AML-193 (cell line): ENCODE data around the gene PTGER4.
"Not testable (repeated sequence)": the region's sequence is repeated elsewhere in the genome, so short reads cannot be mapped to it uniquely, and the experiment has no call there.

ENCODE experiments used
- DNase-seq, 2 experiments: peaks; one replicate each; lab custom pipeline; 2025; lab: John Stamatoyannopoulos, UW

PTGER4 gene

DNA sequence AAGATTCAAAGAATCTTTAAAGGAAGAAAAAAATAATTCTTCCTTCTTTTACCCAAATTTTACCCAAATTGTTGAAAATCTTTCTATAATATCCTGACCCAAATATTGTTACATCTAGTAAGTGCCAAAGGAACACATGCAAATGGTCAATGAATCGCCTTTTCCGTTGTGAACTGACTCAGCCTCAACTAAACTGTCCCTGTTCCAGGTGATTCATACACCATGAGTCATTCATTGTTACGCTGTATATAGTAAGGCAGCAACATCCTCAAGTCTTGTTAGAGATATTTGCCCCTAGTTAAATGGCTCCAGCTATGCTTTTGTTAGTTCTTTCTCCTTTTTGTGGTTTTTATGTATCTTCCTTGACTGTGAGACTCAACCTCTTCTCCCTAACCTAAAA lies 9.7 kb downstream of the PTGER4 start:
- peak; percentile 61 to 73 for DNase-seq

DNA sequence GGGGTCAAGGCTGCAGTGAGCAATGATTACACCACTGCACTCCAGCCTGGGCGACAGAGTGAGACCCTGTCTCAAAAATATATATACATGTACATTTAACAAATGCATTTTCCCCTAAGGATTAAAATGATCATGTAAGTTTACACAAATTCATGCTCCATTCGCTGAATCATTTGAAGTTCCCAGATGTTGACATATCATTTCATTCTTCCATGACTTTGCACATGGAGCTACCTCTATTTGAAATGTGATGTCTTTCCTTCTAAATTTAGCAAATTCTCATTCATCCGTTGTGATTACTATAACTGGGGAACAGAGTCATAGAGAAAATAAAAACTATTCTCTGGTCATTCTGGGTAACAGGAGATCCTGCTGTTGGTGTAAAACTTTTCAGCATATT lies 10.6 kb downstream of the PTGER4 start:
- DNase-seq, result no peak

DNA sequence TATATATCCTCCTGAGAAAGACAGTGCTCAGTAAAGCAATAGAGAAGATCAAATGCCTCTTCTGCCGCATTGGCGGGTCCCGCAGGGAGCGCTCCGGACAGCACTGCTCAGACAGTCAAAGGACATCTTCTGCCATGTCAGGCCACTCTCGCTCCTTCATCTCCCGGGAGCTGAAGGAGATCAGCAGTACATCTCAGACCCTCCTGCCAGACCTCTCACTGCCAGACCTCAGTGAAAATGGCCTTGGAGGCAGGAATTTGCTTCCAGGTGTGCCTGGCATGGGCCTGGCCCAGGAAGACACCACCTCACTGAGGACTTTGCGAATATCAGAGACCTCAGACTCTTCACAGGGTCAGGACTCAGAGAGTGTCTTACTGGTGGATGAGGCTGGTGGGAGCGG lies 12.2 kb downstream of the PTGER4 start:
- no peak for DNase-seq

DNA sequence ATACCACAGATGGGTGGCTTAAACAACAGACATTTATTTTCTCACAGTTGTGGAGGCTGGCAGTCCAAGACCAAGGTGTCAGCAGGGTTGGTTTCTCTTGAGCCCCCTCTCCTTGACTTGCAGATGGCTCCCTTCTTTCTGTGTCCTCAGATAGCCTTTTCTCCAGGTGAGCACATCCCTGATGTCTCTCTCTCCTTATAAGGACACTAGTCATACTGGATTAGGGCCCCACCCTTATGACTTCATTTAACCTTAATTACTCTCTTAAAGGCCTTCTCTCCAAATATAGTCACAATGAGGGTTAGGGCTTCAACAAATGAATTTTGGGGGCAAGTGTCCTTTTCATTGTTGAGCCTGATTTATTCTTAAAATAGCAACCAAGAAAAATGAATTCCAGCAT lies 14.7 kb downstream of the PTGER4 start:
- DNase-seq, result no peak

DNA sequence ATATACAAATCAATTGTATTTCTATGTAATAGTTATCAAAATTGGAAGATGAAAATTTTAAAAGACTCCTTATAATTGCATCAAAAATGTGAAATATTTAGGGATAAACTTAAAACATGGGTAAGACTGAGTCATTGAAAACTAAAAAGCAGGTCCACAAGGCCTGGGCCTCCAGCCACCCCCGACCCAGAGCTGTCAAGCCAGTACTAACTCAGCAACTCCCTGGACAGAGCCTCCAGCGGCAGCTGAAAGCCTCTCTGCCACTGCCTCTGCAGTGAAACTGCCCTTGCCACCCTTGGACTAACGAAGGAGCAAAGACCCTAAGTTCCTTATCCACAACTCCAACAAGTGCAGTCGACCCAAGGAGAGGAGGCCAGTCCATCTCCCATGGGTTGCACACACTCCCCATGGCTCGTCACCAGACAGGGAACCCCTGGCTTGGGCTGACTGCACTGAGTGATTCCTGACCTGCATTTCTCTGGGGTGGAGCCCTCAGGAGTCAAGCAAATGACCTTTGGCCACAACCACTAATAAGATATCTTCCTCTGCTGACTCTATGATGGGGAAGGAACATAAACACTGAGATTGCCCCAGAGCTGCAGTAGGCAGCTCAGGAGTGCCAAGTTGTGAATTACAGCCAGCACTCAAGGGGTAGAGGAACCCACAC lies 20.5 kb downstream of the PTGER4 start:
- no peak for DNase-seq

DNA sequence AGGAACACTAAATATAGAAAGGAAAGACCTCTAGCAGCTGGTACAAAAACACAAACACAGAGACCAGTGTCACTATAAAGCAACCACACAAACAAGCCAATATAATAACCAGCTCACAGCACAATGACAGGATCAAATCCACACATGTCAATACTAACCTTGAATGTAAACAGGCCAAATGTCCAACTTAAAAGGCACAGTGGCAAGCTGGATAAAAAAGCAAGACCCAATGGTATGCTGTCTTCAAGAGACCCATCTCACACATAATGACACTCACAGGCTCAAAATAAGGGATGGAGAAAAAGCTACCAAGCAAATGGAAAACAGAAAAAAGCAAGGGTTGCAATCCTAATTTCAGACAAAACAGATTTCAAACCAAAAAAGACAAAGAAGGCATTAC lies 22.3 kb downstream of the PTGER4 start:
- DNase-seq, result not testable (repeated sequence)

DNA sequence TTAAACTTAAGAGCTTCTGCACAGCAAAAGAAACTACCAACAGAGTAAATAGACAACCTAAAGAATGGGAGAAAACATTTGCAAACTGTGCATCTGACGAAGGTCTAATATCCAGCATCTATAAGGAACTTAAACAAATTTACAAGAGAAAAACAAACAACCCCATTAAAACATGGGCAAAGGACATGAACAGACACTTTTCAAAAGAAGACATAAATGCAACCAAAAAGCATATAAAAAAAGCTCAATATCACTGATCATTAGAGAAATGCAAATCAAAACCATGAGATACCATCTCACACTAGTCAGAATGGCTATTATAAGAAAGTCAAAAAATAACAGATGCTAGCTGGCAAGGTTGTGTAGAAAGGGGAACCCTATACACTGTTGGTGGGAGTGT lies 25.8 kb downstream of the PTGER4 start:
- not testable (repeated sequence) for DNase-seq

DNA sequence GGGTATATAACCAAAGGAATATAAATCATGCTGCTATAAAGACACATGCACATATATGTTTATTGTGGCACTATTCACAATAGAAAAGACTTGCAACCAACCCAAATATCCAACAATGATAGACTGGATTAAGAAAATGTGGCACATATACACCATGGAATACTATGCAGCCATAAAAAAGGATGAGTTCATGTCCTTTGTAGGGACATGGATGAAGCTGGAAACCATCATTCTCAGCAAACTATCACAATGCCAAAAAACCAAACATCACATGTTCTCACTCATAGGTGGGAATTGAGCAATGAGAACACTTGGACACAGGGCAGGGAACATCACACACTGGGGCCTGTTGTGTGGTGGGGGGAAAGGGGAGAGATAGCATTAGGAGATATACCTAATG lies 30.9 kb downstream of the PTGER4 start:
- DNase-seq, result not testable (repeated sequence)

DNA sequence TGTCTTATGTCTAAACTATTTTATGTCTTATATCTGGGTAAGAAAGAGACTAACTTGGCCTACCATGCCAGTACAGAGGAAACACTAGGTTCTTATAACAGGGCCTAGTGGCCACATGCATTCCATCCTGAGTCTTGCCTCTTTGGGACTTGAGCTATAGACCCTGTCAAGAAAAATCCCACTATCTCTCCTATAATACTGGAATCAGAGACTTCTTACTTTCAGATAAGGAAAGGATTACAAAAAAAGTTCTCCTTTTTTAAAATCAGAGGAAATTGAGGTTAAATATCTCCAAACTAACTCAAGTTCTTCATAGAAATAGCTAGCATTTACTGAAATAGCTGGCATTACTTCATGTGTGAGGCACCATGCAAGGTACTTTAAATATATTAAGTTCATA lies 34.3 kb downstream of the PTGER4 start:
- no peak for DNase-seq

DNA sequence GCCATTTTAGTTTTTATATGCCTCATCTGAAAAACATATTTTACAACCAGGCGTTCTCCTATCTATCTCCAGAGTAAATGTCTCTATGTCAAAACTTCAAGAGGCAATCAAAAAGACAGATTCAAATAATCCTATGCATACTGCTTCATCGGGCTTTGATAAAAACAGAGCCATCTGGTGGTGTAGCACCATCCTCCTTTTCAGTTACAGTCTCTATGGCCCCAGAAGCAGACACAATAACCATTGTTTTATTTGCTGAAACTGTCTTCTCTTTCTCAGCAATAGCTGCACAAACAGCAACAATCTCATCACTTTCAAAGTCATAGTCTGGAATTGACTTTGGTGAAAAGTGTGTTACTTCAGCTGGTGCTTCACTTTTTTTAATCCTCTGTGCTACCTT lies 36.3 kb downstream of the PTGER4 start:
- peak in 1 of 2 experiments; percentile 20 for DNase-seq

DNA sequence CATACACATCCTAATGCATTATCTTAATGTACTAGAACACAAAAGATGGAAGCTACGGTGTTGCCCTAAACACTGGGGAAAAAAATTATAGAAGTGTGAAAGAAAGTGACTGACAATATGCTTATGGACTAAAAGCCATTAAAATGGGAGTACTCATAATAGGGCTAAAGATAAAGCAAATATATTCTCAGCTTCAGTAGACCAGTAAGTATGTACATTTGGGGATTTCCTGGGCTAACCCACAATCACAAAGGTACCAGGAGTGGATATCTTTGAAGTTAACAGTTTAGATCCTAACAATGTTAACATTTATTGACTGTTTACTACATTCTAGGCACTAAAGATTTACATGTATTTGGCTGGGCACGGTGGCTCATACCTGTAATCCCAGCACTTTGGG lies 36.9 kb downstream of the PTGER4 start:
- no peak for DNase-seq

DNA sequence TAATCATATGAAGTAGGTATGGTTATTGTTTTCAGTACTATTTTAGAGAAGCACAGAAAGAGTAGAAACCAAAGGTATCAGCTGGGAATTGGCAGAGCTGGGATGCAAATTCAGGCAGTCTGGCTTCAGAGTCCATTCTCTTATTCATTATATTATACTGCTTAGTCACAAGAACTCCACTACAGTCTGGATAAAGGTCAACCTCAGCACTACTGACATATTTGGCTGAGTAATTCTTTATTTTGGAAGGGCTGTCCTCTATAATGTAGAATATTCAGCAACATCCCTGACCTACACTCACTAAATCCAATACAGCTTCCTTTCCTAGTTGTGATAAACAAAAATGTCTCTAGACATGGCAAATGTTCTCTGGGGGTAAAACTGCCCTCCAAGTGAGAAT lies 37.6 kb downstream of the PTGER4 start:
- no peak for DNase-seq

DNA sequence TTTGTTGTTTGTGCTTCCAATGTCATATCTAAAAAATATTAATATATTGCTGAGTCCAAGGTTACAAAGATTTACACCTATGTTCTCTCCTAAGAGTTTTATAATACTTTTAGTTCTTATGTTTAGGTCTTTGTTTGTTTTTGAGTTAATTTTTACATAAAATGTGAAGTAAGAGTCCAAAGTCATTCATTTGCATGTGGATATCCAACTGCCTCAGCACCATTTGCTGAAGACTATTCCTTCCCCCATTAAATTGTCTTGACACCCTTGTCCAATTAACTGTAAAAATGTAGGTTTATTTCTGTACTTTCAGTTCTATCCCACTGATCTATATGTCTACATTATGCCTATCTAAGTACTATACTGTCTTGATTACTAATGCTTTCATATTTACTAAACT lies 40.4 kb downstream of the PTGER4 start:
- DNase-seq, result no peak

DNA sequence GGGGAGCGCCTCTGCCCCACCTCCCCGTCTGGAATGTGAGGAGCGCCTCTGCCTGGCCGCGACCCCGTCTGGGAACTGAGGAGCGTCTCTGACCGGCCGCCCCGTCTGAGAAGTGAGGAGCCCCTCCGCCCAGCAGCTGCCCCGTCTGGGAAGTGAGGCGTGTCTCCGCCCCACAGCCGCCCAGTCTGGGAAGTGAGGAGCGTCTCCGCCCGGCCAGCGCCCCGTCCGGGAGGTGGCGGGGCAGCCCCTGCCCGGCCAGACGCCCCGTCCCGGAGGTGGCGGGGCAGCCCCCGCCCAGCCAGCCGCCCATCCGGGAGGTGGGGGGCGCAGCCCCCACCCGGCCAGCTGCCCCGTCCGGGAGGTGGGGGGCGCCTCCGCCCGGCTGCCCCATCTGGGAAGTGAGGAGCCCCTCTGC lies 42.8 kb downstream of the PTGER4 start:
- not testable (repeated sequence) for DNase-seq

DNA sequence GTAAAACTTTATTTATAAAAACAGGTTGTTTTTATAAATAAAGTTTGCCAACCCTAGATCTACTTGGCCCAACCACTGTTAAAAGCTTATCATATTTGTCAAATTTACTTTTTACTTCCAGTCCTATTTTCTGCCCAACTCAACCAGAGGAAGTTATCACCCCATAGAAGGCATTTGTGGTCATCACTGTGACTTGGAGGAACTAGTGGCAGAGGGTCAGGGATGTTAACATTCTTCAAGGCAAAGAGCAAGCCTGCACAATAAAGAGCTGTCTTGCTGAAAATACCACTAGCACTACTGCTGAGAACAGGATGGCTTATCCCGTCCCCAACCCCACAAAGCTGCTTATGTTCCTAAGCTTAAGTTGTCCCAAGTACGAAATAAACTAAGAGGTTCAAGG lies 53.7 kb downstream of the PTGER4 start:
- peak; percentile 28 to 55 for DNase-seq

DNA sequence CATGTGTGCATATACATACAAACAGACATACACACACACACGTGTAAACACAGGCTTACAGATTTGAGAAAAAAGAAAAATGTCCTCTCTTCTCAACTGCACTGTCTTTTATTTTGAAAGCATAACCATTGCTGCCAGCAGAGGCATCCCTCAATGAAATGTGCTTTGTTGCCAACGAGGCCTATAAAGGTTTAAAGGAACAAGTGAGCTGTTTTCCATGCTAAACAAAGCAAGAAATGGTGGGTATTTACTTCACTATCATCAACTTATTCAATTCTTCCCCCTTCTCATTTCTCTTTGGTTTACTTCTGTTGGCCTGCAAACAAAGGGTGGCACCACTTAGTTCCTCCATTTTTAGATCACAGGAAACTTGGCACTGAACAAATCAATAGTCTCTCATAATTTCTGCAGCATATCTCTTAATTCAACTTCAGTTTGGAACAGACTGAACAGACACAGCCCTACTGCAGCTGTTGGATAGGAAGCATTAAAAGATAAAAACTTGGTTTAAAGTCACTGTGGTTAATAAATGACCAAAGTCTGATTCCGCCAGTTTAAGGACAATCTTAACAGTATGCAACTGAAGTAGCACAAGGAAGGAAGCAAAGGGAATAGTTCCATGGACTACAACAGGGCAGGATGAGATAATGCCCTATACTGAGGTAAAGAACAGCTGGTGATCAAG lies 54.3 kb downstream of the PTGER4 start:
- DNase-seq, result no peak

DNA sequence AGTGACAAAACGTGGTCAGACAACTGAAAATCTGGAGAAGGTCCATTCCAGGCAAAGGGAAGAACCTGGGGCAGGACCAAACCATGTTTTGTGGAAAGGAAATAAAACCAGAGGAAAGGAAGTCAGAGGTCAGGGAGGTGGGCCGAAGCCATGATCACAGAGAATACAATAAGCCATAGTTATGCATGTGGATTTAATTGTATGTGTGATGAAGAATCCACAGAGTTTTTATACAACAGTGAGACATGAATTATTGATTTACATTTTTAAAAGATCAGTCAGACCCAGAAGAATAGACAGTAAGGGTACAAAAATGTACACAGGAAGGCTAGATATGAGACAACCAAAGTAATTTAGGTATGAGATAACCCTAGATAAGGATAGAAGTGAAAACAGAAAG lies 55.3 kb downstream of the PTGER4 start:
- DNase-seq, result no peak

DNA sequence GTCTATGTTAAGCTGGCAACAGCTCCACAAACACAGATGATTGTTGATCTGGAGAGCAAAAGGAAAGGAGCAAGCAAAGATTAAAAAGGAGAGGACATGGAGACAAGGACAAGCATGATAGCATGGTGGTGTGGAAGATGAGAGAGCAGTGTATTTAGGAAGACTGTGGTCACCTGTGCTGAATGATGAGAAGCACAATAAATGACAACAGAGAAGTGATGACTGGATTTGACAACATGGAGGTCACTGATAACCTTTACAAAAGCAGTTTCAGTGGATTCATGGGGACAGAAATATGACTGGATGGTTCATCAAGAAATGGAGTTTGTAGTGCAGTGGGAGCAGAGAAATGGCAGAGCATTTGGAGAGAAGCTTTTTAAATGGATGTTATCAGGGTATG lies 55.9 kb downstream of the PTGER4 start:
- DNase-seq, result no peak

DNA sequence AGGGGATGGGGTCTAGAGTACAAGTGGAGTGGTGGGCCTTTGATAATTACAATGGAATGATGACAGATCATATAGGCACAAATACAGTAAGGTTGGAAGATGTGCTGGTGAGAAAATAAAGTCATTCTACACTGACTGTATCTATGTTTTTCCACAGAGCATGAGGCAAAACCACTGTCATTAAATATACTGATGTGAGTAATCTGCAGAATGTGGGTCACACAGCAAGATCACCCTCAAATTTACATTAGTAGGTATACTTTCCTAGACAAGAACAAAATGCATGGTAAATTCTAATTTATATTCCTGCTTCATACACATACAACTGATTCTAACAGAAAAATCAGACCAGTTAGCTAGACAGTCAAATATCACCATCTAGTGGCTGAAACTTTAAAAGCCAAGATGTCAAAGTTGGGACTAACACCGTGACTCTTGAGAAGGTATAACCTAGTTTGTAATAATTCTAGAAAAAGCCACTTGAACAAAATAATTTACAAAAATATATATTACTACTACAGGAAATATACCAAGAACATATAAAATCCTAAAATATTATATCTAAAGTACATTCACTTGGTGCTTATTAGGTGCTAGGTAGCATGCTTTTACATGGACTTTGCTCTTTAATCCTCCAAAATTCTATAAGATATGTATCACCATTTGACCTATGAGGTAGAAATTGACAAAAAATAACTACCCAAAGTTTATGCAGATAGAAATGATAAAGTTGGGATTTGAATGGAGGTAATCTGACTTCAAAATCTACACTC lies 56.6 kb downstream of the PTGER4 start:
- DNase-seq, result peak; percentile 47 to 61

DNA sequence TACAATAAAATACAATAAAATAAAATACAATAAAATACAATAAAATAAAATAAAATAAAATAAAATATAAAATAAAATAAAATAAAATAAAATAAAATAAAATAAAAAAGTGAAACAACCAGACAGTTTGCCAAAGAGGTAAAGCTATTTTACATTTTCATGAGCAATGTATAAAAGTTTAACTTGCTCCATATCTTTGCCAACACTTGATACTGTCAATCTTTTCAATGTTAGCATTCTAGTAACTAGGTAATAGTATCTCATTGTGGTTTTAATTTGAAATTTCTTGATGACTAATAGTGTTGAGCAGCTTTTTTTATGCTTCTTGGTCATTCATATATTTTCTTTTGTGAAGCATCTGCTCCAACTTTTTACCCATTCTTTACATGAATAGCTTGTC lies 58.8 kb downstream of the PTGER4 start:
- no peak for DNase-seq
